SKM-1 treated with dmso at 0.1 percent for 144 hours (cell line): ENCODE measurements around the gene C8G.

Experiments
- DNase-seq: peaks from one replicate; lab custom pipeline; 2025; ENCODE audit not compliant: unreplicated experiment; lab: John Stamatoyannopoulos, UW

Gene C8G

GRCh38 chr9:136944519-136945332 is at the start of gene C8G, which contains the start of gene FBXW5:
Gene C8G (plus strand): TSS chr9:136945243. CDS start chr9:136945321, 78 bp downstream.
Gene FBXW5 (minus strand): TSS chr9:136944738. CDS start chr9:136944083, 655 bp downstream.
- DNase-seq: peak; percentile 91

DNA sequence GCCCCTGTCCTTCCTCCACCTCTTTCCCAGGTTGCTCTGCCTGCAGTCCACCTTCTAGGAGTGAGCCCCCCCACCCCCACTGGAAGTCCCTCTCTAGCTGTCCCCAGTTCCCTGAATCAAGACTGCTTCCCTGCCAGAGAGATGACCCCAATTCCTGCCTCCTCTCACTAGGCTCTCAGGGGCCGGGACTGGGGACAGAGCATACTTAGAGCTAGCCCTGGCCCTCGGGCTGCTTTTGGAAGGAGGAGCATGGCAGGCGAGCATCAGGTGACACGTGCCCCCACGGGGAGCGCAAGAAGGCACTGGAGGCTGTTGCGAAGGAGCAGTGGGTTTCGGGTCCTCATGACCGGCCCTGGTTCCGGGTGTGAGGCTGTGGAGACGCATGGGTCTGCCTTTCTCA is 49.0 kb upstream of the C8G start:
- DNase-seq: no peak

DNA sequence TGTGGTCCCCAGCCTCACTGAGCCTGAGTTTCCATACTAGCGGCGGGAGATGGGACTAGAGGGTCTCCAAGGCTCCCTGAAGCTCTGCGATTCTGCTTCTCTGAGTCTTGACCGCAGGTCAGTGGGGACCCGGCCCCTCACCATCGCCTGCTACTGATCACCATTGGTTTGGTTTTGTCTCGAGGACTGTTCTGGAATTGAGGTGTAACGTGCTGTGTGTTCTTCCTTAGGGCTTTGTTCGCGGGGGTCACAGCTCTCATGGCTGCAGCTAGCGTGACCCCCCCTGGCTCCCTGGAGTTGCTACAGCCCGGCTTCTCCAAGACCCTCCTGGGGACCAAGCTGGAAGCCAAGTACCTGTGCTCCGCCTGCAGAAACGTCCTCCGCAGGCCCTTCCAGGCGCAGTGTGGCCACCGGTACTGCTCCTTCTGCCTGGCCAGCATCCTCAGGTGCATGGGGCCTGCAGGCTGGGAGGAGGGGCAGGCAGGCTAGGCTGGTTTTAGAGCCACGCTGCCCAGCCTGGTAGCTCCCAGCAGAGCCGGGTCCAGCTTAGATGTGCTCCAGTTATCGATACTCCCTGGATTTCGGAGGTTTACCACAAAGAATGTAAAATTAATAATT is 46.5 kb upstream of the C8G start:
- DNase-seq: no peak

GRCh38 chr9:136899196-136899595 is 45.8 kb upstream of the C8G start:
- DNase-seq: no peak

GRCh38 chr9:136900556-136900955 is 44.5 kb upstream of the C8G start:
- no peak for DNase-seq

GRCh38 chr9:136900988-136901515 is 44.0 kb upstream of the C8G start:
- DNase-seq: no peak

GRCh38 chr9:136901516-136902258 is 43.4 kb upstream of the C8G start:
- no peak for DNase-seq

DNA sequence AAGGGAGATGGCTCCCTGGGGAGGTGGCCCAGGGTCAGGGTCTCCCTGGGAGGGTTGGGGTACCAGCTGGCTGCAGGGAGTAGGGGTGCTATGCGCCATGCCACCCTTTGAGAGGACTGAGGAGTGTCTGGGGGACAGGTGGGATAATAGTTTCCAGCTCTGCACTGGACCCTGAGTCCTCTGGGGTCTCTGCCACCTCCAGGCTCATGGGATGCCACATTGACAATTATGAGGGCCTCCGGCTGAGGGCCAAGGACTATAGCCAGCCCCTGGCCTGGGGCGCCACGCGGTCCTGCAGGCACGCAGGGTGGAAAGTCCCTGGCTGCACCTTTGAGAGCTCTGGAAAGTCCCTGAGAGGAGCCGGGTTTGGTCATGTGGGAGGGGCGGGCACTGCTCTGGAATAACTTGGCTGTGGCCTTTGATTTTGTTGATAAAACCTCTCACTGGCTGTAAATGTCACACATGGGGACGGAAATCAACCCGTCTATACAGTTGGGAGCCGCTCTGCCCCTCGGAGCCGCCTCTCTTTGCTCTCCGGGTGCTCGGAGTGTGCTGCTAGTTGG is 42.7 kb upstream of the C8G start:
- DNase-seq: no peak

GRCh38 chr9:136903041-136903554 is 41.9 kb upstream of the C8G start:
- no peak for DNase-seq

GRCh38 chr9:136906266-136906665 is 38.8 kb upstream of the C8G start:
- no peak for DNase-seq

DNA sequence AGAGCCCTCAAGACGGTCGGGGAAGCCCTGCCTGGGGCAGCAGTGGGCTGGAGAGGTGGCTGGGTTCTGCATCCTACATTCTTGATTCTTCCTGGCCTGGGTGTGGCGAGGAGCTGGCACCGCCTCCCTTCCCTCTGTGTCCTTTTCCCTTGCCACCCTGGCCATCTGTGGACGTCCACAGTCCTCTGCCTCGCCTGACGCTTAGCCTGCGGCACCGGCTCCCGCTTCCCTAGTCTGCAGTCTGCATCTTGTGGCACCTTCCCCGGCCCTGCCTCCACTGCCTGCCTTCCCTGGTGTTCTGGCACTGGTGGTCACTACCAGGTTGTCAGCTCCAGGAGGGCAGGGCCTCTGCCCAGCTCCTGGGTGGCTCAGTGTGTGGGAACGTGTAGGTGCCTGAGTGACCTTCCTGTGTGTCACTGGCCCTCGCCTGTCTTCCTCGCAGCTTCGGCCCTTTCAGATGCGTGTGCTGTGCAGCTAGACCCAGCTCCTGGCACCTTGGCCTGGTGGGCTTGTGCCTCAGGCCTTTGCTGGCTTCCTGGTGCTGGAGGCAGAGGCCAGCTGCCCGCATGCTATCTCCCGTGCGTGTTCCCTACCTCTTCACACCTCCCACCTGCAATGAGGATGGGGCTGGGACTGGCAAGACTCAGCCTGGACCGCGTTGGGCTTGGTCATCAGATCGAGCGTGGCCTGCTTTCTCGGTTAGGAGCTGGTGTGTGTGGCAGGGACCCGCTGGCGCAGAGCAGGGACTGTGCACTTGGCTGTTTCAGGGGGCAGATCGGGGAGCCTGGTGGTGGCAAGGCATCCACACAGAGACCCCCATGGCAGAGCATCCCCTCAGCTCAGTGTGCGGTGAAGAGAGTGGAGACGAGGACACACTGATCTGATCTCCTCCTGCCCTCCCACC is 37.8 kb upstream of the C8G start:
- DNase-seq: no peak

GRCh38 chr9:136910197-136910900 is 34.7 kb upstream of the C8G start:
- DNase-seq: no peak

- no peak for DNase-seq
Observed at GRCh38 chr9:136910901-136911245, 34.2 kb upstream of the C8G start.

GRCh38 chr9:136913701-136914438 is 31.2 kb upstream of the C8G start:
- DNase-seq: no peak

DNA sequence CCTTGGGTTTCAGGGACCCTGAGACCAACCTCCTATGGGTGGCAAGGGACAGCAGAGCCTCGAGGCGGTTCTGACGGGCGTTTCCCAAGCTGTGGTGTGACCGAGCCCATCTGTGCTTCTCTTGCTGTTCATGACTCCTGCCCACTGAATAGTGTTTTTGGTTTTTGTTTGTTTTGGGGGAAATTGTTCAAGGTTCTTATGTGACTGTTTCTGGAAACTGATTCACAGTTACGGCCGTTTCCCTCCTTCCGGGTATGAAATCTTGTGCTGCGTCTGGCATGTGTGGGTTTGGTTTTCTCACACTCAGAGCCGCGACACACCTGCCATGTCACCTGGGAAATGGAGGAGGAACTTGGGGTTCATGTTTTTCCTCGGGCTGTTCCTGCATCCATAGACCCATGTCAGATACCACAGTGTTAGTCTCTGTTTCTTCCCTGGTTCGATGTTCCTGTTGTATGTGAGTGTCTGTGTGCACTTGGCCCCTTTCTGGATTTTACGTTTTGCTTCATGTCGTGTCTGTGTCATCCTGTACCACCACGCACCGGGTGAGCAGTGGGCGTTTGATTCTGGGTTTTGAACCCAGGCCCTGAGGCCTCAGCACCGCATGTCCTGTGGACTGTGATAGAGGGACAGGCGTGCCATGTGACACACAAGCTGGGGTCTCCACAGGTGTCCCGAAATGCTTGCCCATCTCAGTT is 29.3 kb upstream of the C8G start:
- no peak for DNase-seq

- no peak for DNase-seq
Observed at GRCh38 chr9:136916330-136917184, 28.5 kb upstream of the C8G start.

- DNase-seq: no peak
Observed at GRCh38 chr9:136917902-136918301, 27.1 kb upstream of the C8G start.
